Measurements from ENCODE around the gene MAP2.

GRCh38 chr2:209463835-209464234 is 40.0 kb downstream of the MAP2 start:
- TF ChIP-seq, protein P1, sequence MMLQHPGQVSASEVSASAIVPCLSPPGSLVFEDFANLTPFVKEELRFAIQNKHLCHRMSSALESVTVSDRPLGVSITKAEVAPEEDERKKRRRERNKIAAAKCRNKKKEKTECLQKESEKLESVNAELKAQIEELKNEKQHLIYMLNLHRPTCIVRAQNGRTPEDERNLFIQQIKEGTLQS (IDR thresholded peaks at IDR 0.05) = no peak
- TF ChIP-seq CTCF (IDR thresholded peaks at IDR 0.05; ENCODE audit: low read depth, low read length, missing input control) (no peak), GABPA (IDR thresholded peaks at IDR 0.05 in 1 of 2, conservative IDR thresholded peaks at IDR 0.05 in 1 of 2) (no peak)

All from liver (tissue), 3 donors.